ENCODE data around the gene KRTAP2-3.

KRTAP2-3 gene

GRCh38 chr17:41016578-41017215 is 43.2 kb downstream of the KRTAP2-3 start:
- Histone ChIP-seq H3K4me3 (ENCODE audit: severe bottlenecking) (no peak overlapping the region), H3K36me3 (ENCODE audit: low read depth) (no peaks in the 10 kb centered on the region), H3K4me1 (ENCODE audit: insufficient read depth, poor library complexity, severe bottlenecking) (peaks cover 3% of the 10 kb centered on the region), H3K27me3 (ENCODE audit: insufficient read depth, poor library complexity, severe bottlenecking) (no peaks in the 10 kb centered on the region), H3K27ac (ENCODE audit: poor library complexity, severe bottlenecking) (no peak overlapping the region), H3K9me3 (ENCODE audit: severe bottlenecking) (no peaks in the 10 kb centered on the region)
- ATAC-seq (ENCODE audit: low read depth) (no peak), DNase-seq (ENCODE audit: low spot score) (no peak)
- no peak for TF ChIP-seq CTCF (IDR thresholded peaks at IDR 0.05; ENCODE audit: poor library complexity, severe bottlenecking)

- DNase-seq (ENCODE audit: low spot score), result no peak
- Histone ChIP-seq H3K27ac (ENCODE audit: poor library complexity, severe bottlenecking) (no peak overlapping the region), H3K9me3 (ENCODE audit: severe bottlenecking) (no peaks in the 10 kb centered on the region), H3K4me1 (ENCODE audit: insufficient read depth, poor library complexity, severe bottlenecking) (peaks cover 3% of the 10 kb centered on the region), H3K36me3 (ENCODE audit: low read depth) (no peaks in the 10 kb centered on the region), H3K4me3 (ENCODE audit: severe bottlenecking) (no peak overlapping the region), H3K27me3 (ENCODE audit: insufficient read depth, poor library complexity, severe bottlenecking) (no peaks in the 10 kb centered on the region)
- no peak for ATAC-seq (ENCODE audit: low read depth)
- no peak for TF ChIP-seq CTCF (IDR thresholded peaks at IDR 0.05; ENCODE audit: poor library complexity, severe bottlenecking)
These were observed 44.5 kb downstream of the KRTAP2-3 start for GRCh38 chr17:41015454-41015853.

- DNase-seq (ENCODE audit: low spot score), result no peak
- TF ChIP-seq CTCF (IDR thresholded peaks at IDR 0.05; ENCODE audit: poor library complexity, severe bottlenecking), result no peak
- no peaks in the 10 kb centered on the region for H3K27me3 ChIP-seq (ENCODE audit: insufficient read depth, poor library complexity, severe bottlenecking)
- no peaks in the 10 kb centered on the region for H3K9me3 ChIP-seq (ENCODE audit: severe bottlenecking)
- H3K36me3 ChIP-seq (ENCODE audit: low read depth), result no peaks in the 10 kb centered on the region
- no peak overlapping the region for H3K27ac ChIP-seq (ENCODE audit: poor library complexity, severe bottlenecking)
- peaks cover 11% of the 10 kb centered on the region for H3K4me1 ChIP-seq (ENCODE audit: insufficient read depth, poor library complexity, severe bottlenecking)
- H3K4me3 ChIP-seq (ENCODE audit: severe bottlenecking), result no peak overlapping the region
- no peak for ATAC-seq (ENCODE audit: low read depth)
These were observed 46.3 kb downstream of the KRTAP2-3 start for GRCh38 chr17:41013606-41014005.

- Histone ChIP-seq H3K4me3 (ENCODE audit: severe bottlenecking) (no peak overlapping the region), H3K27me3 (ENCODE audit: insufficient read depth, poor library complexity, severe bottlenecking) (no peaks in the 10 kb centered on the region), H3K27ac (ENCODE audit: poor library complexity, severe bottlenecking) (no peak overlapping the region), H3K4me1 (ENCODE audit: insufficient read depth, poor library complexity, severe bottlenecking) (peaks cover 11% of the 10 kb centered on the region), H3K9me3 (ENCODE audit: severe bottlenecking) (no peaks in the 10 kb centered on the region), H3K36me3 (ENCODE audit: low read depth) (no peaks in the 10 kb centered on the region)
- no peak for ATAC-seq (ENCODE audit: low read depth)
- no peak for DNase-seq (ENCODE audit: low spot score)
- TF ChIP-seq CTCF (IDR thresholded peaks at IDR 0.05; ENCODE audit: poor library complexity, severe bottlenecking), result no peak
These were observed 46.7 kb downstream of the KRTAP2-3 start for GRCh38 chr17:41013181-41013580.

GRCh38 chr17:41012326-41013120 is 47.4 kb downstream of the KRTAP2-3 start:
- Histone ChIP-seq H3K4me3 (ENCODE audit: severe bottlenecking) (no peak overlapping the region), H3K36me3 (ENCODE audit: low read depth) (no peaks in the 10 kb centered on the region), H3K27me3 (ENCODE audit: insufficient read depth, poor library complexity, severe bottlenecking) (no peaks in the 10 kb centered on the region), H3K4me1 (ENCODE audit: insufficient read depth, poor library complexity, severe bottlenecking) (peaks cover 11% of the 10 kb centered on the region), H3K27ac (ENCODE audit: poor library complexity, severe bottlenecking) (no peak overlapping the region), H3K9me3 (ENCODE audit: severe bottlenecking) (no peaks in the 10 kb centered on the region)
- ATAC-seq (ENCODE audit: low read depth) (no peak), DNase-seq (ENCODE audit: low spot score) (no peak)
- TF ChIP-seq CTCF (IDR thresholded peaks at IDR 0.05; ENCODE audit: poor library complexity, severe bottlenecking), result no peak
